K562 (cell line): ENCODE data around the gene TNP1.

Experiments used
- CREB1 ChIP-seq, 2 experiments: sonication (generic) in 1 of 2; formaldehyde crosslinking in 1 of 2; IDR thresholded peaks; 2 replicates each; pipeline versions ENCODE4 v1.6.1 to v1.8.0; 2012 to 2022; ENCODE audit warnings: inconsistent platforms in 1 of 2, mild to moderate bottlenecking in 1 of 2, missing genetic modification reagents in 1 of 2, moderate library complexity in 1 of 2
- GATA2 ChIP-seq: sonication (generic); formaldehyde crosslinking; IDR thresholded peaks from 2 replicates; pipeline ENCODE4 v1.4.0; 2020; ENCODE audit warnings: mild to moderate bottlenecking, missing genetic modification reagents
- SIN3A ChIP-seq, 2 experiments: fragments of 150-350 bp in 1 of 2; IDR thresholded peaks; 2 replicates each; pipeline ENCODE4 v1.6.1; 2011 to 2016; ENCODE audit warnings: borderline replicate concordance in 2 of 2, low read depth in 2 of 2, low read length in 2 of 2, mild to moderate bottlenecking in 2 of 2, moderate library complexity in 2 of 2; ENCODE audit not compliant: control insufficient read depth in 1 of 2
- TF ChIP-seq, protein P1 (sequence below): sonication (generic); formaldehyde crosslinking; IDR thresholded peaks from 2 replicates; pipeline ENCODE4 v1.8.0; 2022; ENCODE audit warnings: mild to moderate bottlenecking, low read depth, missing genetic modification reagents
- TF ChIP-seq, protein P2 (sequence below), 3 experiments: IDR thresholded peaks in 2 of 3; conservative IDR thresholded peaks in 1 of 3; 2 replicates each; pipeline ENCODE4 v1.5.1; 2011 to 2012; ENCODE audit warnings: low read length in 3 of 3, mild to moderate bottlenecking in 3 of 3, control low read depth in 2 of 3, improper control_type of control experiment in 1 of 3, inconsistent platforms in 1 of 3, low read depth in 1 of 3, mixed read lengths in 1 of 3, moderate library complexity in 1 of 3; ENCODE audit not compliant: insufficient read depth in 2 of 3

DNA sequence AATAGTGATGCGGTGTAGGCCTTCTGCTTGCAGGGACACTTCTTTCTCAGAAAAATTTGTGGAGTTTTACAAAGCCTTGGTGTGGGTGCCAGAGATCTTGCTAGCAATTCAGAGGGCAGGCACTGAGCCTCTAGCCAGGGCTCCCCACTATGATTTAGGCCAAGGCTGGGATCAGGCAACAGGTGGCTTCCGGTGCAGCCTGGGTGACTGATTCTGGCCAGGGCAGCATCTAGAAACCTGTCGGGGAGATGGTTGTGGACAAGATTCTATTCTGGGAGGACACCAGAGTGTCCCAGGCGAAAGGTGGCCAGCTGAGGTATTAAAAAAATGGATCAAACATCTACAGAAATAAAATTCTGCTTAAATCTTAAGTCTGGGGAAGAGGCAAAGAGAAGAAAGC is 21.5 kb upstream of the TNP1 start:
- TF ChIP-seq SIN3A (IDR thresholded peaks at IDR 0.05; ENCODE audit: borderline replicate concordance in 2 of 2, control insufficient read depth in 1 of 2, low read depth in 2 of 2, low read length in 2 of 2) = no peak
- TF ChIP-seq, protein P1, sequence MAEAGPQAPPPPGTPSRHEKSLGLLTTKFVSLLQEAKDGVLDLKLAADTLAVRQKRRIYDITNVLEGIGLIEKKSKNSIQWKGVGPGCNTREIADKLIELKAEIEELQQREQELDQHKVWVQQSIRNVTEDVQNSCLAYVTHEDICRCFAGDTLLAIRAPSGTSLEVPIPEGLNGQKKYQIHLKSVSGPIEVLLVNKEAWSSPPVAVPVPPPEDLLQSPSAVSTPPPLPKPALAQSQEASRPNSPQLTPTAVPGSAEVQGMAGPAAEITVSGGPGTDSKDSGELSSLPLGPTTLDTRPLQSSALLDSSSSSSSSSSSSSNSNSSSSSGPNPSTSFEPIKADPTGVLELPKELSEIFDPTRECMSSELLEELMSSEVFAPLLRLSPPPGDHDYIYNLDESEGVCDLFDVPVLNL (CRISPR knock-in tag) = no peak
- TF ChIP-seq, protein P2, sequence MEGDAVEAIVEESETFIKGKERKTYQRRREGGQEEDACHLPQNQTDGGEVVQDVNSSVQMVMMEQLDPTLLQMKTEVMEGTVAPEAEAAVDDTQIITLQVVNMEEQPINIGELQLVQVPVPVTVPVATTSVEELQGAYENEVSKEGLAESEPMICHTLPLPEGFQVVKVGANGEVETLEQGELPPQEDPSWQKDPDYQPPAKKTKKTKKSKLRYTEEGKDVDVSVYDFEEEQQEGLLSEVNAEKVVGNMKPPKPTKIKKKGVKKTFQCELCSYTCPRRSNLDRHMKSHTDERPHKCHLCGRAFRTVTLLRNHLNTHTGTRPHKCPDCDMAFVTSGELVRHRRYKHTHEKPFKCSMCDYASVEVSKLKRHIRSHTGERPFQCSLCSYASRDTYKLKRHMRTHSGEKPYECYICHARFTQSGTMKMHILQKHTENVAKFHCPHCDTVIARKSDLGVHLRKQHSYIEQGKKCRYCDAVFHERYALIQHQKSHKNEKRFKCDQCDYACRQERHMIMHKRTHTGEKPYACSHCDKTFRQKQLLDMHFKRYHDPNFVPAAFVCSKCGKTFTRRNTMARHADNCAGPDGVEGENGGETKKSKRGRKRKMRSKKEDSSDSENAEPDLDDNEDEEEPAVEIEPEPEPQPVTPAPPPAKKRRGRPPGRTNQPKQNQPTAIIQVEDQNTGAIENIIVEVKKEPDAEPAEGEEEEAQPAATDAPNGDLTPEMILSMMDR (IDR thresholded peaks at IDR 0.05 in 2 of 3, conservative IDR thresholded peaks at IDR 0.05 in 1 of 3; ENCODE audit: insufficient read depth in 2 of 3, low read depth in 1 of 3, low read length in 3 of 3) = no peak
- no peak for TF ChIP-seq CREB1 (IDR thresholded peaks at IDR 0.05)
- no peak for TF ChIP-seq CREB1 (CRISPR knock-in tag; IDR thresholded peaks at IDR 0.05)
- no peak for TF ChIP-seq GATA2 (CRISPR knock-in tag)
